Stimulated activated CD8-positive, alpha-beta memory T cell treated with anti-CD3 and anti-CD28 coated beads, Interleukin-7, amount 100 ng/mL, for 48 hours (primary cell): ENCODE measurements around the gene BAIAP2.
"Not testable (repeated sequence)": the region's sequence is repeated elsewhere in the genome, so short reads cannot be mapped to it uniquely, and the experiment has no call there.

Experiments used
- DNase-seq, 2 donors: peaks; one replicate each; pipeline ENCODE4 v3.0.0-alpha.2; 2020; ENCODE audit warnings: low read depth in 1 of 2; ENCODE audit errors: extremely low read depth in 1 of 2

Gene BAIAP2

GRCh38 chr17:81154016-81154415 is 119.1 kb downstream of the BAIAP2 start:
- not testable (repeated sequence) for DNase-seq

- DNase-seq, result no peak
These were observed 120.0 kb downstream of the BAIAP2 start for GRCh38 chr17:81154961-81155360.

GRCh38 chr17:81156866-81157805 is 122.2 kb downstream of the BAIAP2 start:
- DNase-seq, result no peak

- no peak for DNase-seq
These were observed 123.1 kb downstream of the BAIAP2 start for GRCh38 chr17:81157848-81158687.

GRCh38 chr17:81158688-81159590 is 124.0 kb downstream of the BAIAP2 start:
- no peak for DNase-seq

- DNase-seq, result no peak
These were observed 124.8 kb downstream of the BAIAP2 start for GRCh38 chr17:81159611-81160265.

- DNase-seq, result no peak
These were observed 125.4 kb downstream of the BAIAP2 start for GRCh38 chr17:81160306-81160705.

- DNase-seq, result no peak
These were observed 125.9 kb downstream of the BAIAP2 start for GRCh38 chr17:81160747-81161453.

GRCh38 chr17:81161536-81161935 is 126.6 kb downstream of the BAIAP2 start:
- no peak for DNase-seq

GRCh38 chr17:81161972-81162371 is 127.0 kb downstream of the BAIAP2 start:
- DNase-seq, result no peak

- DNase-seq, result no peak
These were observed 127.5 kb downstream of the BAIAP2 start for GRCh38 chr17:81162491-81162890.

GRCh38 chr17:81163051-81163695 is 128.2 kb downstream of the BAIAP2 start:
- DNase-seq, result no peak

- DNase-seq, result no peak
These were observed 128.9 kb downstream of the BAIAP2 start for GRCh38 chr17:81163703-81164370.

GRCh38 chr17:81164371-81165245 is 129.7 kb downstream of the BAIAP2 start:
- no peak for DNase-seq

- no peak for DNase-seq
These were observed 130.5 kb downstream of the BAIAP2 start, which contains the start of gene PVALEF for GRCh38 chr17:81165246-81166032. Gene PVALEF, plus strand, starts transcription at chr17:81165507. Its CDS starts 15,720 bp downstream, at chr17:81181227.

GRCh38 chr17:81166033-81166492 is 131.1 kb downstream of the BAIAP2 start, which contains the start of gene AATK:
Gene AATK, minus strand, starts transcription at chr17:81166221. Its CDS starts 229 bp downstream, at chr17:81165992.
- DNase-seq, result no peak
